ENCODE data around the gene XCR1.

The XCR1 gene

DNA sequence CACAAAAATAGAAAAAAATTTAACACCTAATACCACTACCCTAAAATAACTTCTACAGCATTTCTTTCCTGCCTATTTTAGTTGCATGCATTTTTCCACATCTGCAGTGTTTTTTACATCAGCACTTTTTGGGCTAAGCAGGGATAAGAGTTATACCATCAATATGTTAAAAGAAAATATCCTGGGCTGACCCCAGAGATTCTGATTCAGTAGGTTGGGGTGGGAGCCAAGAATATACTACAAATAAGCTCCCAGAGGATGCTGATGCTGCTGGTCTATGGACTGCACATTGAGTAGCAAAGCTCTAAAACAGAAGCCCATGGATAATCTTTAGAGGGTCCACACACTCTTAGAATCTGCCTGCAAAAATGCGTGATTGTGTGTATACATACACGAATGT is 46.5 kb downstream of the XCR1 start:
- FAIRE-seq, result no peak

GRCh38 chr3:45980229-45980813 is 47.0 kb downstream of the XCR1 start:
- no peak for FAIRE-seq

- FAIRE-seq, result no peak
Measured at GRCh38 chr3:45979378-45979777, 47.9 kb downstream of the XCR1 start.

GRCh38 chr3:45978006-45978761 is 49.1 kb downstream of the XCR1 start:
- no peak for FAIRE-seq

DNA sequence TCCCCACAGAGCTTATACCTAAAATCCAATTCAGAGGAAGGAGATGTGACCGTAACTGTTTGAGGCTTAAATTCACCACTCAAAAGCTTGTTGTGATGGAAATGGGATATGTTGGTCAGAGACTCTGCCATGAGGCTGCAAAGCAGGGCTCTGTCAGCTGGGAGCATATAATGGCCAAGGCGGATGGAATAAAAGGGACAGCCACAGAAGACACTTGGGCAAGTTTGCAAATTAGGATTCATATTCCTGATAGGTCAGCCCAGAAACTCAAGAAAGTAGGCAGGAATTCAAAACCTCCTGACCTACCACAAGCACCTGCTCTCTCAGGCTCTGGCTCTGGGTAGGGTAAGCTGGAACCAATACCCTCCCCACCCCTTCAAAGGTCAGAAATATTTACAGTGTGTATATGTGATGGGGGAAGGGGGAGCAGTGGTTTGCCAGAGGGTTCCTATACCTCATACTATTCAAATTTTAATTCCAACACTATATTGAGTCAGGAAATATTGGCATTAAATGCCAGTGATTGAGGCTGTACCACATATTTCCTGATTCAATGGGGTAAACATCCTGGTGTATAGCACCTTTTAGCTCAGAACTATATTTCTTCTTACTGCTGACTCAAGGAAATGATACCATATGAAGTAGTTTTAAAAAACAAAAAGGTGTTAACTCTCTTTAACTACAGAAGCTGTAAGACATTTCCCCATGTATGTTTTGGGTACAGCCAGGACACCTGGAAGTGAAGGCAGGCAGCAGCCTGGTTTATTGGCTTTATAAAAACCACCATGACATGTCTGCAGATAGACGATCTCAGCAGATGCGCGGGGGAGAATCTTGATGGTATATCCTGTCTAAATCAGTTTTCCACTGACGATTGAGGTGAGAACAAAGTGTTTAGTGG is 50.8 kb downstream of the XCR1 start:
- no peak for FAIRE-seq

DNA sequence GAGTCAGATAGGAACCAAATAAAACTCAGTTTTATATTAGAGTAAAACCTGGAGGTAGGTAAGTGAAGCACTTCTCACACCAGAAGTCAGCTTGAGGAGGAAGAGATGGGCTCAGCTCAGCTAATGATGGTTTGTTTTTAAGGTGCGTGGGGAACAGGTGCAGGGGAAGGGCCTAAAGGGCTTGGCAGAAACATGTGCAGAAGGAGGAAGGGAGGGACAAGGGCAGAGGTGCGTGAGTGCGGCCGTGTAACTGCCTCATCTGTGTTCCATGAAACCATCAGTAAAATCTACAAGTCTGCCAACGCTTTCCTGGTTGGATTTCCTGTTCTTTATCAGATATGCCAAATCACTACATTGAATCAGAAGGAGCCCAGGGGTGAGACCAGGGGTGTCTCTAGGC is 51.6 kb downstream of the XCR1 start:
- no peak for FAIRE-seq

DNA sequence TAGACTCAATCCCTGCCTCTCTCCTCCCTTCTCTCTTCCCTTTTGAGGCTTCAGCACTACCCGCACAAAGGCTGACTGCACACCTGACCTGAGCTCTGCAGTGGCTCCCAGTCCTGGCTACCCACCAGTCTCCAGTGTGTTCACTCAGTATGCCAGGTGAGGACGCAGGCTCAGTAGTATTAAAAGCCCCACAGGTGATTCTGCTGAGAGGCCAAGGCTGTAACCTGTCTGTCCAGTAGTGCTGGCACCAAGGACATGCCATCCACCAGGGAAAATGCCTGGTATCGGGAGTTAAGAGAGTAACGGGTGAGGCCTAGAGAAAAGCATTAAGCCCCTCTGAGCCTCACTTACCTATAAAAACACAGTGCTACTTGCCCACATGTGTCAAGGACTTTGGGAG is 52.6 kb downstream of the XCR1 start:
- FAIRE-seq, result no peak

DNA sequence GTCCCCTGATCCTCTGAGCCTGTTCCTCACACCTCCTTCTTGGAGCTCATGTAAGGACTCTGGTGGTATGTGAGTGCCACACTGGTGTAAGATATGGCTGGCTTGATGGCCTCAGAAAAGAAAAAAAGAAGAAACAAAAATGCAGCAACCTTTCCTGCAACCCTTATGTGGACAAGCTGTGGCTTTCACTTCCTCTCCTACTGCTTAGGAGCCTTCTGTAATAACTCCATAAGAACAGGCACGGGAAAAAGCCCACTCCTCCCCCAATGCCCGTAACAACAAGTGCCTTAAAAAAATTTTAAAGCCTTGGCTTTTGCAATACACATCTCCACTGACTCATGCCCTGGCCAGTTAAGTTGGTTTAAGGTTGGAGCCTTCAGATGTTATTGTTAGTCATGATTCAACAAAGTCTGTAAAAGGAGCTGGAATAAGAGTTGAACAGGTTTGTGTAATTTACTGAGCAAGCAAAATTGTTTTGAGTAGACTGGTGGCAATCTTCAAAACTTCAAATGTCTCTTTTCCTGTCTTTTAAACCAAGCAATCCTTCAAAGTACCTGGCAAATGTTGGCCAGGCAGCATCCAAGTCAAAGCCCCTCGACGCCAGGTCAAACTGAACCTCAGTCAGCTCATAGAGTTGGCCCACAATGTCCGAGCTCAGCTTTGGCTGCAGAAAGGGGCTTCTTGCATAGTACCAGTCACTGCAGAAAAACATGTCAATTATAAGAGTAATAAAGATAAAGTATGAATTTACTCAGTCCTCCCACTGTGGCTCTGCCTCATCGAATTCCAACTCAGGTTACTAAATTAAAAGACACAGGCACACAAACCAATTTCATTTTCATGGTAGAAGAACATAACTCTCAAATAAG is 54.5 kb downstream of the XCR1 start:
- no peak for FAIRE-seq

GRCh38 chr3:45969953-45970352 is 57.3 kb downstream of the XCR1 start:
- no peak for FAIRE-seq

GRCh38 chr3:45969116-45969515 is 58.2 kb downstream of the XCR1 start:
- FAIRE-seq, result no peak

- no peak for FAIRE-seq
Measured at GRCh38 chr3:45968706-45969105, 58.6 kb downstream of the XCR1 start.

- no peak for FAIRE-seq
Measured at GRCh38 chr3:45968149-45968548, 59.1 kb downstream of the XCR1 start.

- no peak for FAIRE-seq
Measured at GRCh38 chr3:45967724-45968123, 59.6 kb downstream of the XCR1 start.

Data from colon (tissue), 2 donors.